HepG2 (cell line): ENCODE measurements around the gene PRSS12. TPM values are rescaled to one million over a fixed set of nuclear protein-coding genes. Genes with fewer than 3 reads are reported as not detected.

ENCODE experiments used
- ATAC-seq: fragments of 200-7000 bp; cut with Tn5 transposase; 3 replicates; pipeline ENCODE4 v1.9.1; 2020; ENCODE audit warnings: mild to moderate bottlenecking, moderate library complexity
- BruUV-seq: library from RNA; stranded (reverse); fragments of 400-500 nt; replicated peaks from 2 replicates; lab custom pipeline; 2021; lab: Mats Ljungman, UMichigan
- CTCF ChIA-PET: fragments of 300-600 bp; formaldehyde crosslinking; extraction: SDS; loops from one replicate; lab custom pipeline; 2021; ENCODE audit warnings: low total read pairs, inconsistent platforms, low intra/inter-chr PET ratio; lab: Yijun Ruan, JAX
- POLR2A ChIA-PET: fragments of 350-600 bp; sonication (Branson Sonifier 250); formaldehyde crosslinking; loops from one replicate; lab custom pipeline; 2020; ENCODE audit warnings: antibody characterized with exemption, inconsistent platforms; lab: Yijun Ruan, JAX
- DNase-seq: peaks from one replicate; pipeline ENCODE4 v3.0.0-alpha.2; 2015; ENCODE audit warnings: low spot score
- FAIRE-seq: peaks from 3 replicates; lab custom pipeline; 2011; peaks lifted over from hg19 to GRCh38; lab: Jason Lieb, UNC
- H2AFZ ChIP-seq: one replicate; pipeline ENCODE4 v1.6.1; 2011; ENCODE audit warnings: low read length, inconsistent platforms
- H3K27ac ChIP-seq: fragments of 300-600 bp; 3 replicates; pipeline ENCODE4 v1.8.0; 2011; ENCODE audit warnings: mixed run types, mild to moderate bottlenecking, mixed read lengths, low read length, inconsistent platforms; ENCODE audit not compliant: insufficient read depth; ENCODE audit errors: extremely low read length
- H3K27me3 ChIP-seq, 2 experiments: fragments of 200-600 bp in 1 of 2; 2 replicates in 1 of 2; 3 replicates in 1 of 2; pipeline versions ENCODE4 v1.6.0 to v1.8.0; 2011; ENCODE audit warnings: low read length in 2 of 2, mild to moderate bottlenecking in 2 of 2, moderate library complexity in 2 of 2, inconsistent platforms in 1 of 2; ENCODE audit not compliant: insufficient read depth in 2 of 2, control insufficient read depth in 1 of 2
- H3K36me3 ChIP-seq, 2 experiments: fragments of 200-600 bp in 1 of 2; replicated peaks in 1 of 2; 2 replicates in 1 of 2; 3 replicates in 1 of 2; pipeline versions ENCODE4 v1.5.1 to v1.8.0; 2011; ENCODE audit warnings: low read length in 2 of 2, inconsistent platforms in 1 of 2; ENCODE audit not compliant: insufficient read depth in 2 of 2, control insufficient read depth in 1 of 2
- H3K4me1 ChIP-seq: 2 replicates; pipeline ENCODE4 v1.5.1; 2012; ENCODE audit warnings: low read length, inconsistent platforms; ENCODE audit not compliant: insufficient read depth
- H3K4me2 ChIP-seq: 2 replicates; pipeline ENCODE4 v1.6.0; 2011; ENCODE audit warnings: low read depth, low read length, inconsistent platforms
- H3K4me3 ChIP-seq, 3 experiments: fragments of 200-600 bp in 1 of 3; sonication (generic), shearing (Covaris generic) in 1 of 3; replicated peaks in 1 of 3; 2 replicates each; pipeline ENCODE4 v1.5.1; 2011 to 2016; ENCODE audit warnings: low read length in 3 of 3, inconsistent platforms in 2 of 3, low read depth in 2 of 3, mild to moderate bottlenecking in 2 of 3, control low read depth in 1 of 3, mixed read lengths in 1 of 3; ENCODE audit not compliant: insufficient read depth in 1 of 3
- H3K79me2 ChIP-seq: one replicate; pipeline ENCODE4 v1.6.1; 2011; ENCODE audit warnings: low read length, inconsistent platforms; ENCODE audit not compliant: insufficient read depth
- H3K9ac ChIP-seq: 2 replicates; pipeline ENCODE4 v1.6.0; 2011; ENCODE audit warnings: mild to moderate bottlenecking, low read depth, low read length, inconsistent platforms; ENCODE audit not compliant: insufficient read depth
- H3K9me3 ChIP-seq: 2 replicates; pipeline ENCODE4 v1.5.1; 2012; ENCODE audit warnings: mild to moderate bottlenecking, low read length
- H4K20me1 ChIP-seq: 2 replicates; pipeline ENCODE4 v1.6.0; 2011; ENCODE audit warnings: inconsistent platforms, mild to moderate bottlenecking, low read length, moderate library complexity; ENCODE audit not compliant: insufficient read depth
- ARNT2 ChIP-seq: sonication (generic); formaldehyde crosslinking; IDR thresholded peaks from 2 replicates; pipeline ENCODE4 v1.8.0; 2022; ENCODE audit warnings: mild to moderate bottlenecking, low read depth, missing genetic modification reagents, moderate library complexity
- CREB1 ChIP-seq, 2 experiments: fragments of 450-650 bp in 1 of 2; IDR thresholded peaks; 2 replicates each; pipeline ENCODE4 v1.6.1; 2016 to 2017; ENCODE audit warnings: control low read depth in 1 of 2, mild to moderate bottlenecking in 1 of 2, missing compliant biosample characterization in 1 of 2, missing genetic modification characterization in 1 of 2
- EED ChIP-seq: sonication (generic); formaldehyde crosslinking; IDR thresholded peaks from 2 replicates; pipeline ENCODE4 v1.5.0; 2020; ENCODE audit warnings: mild to moderate bottlenecking, missing genetic modification reagents
- HNF4G ChIP-seq, 2 experiments: sonication (generic) in 1 of 2; formaldehyde crosslinking in 1 of 2; IDR thresholded peaks; 2 replicates each; pipeline versions ENCODE4 v1.4.0 to v1.6.1; 2011 to 2020; ENCODE audit warnings: borderline replicate concordance in 2 of 2, low read depth in 2 of 2, mild to moderate bottlenecking in 2 of 2, low read length in 1 of 2, missing genetic modification reagents in 1 of 2, moderate library complexity in 1 of 2
- NCOA5 ChIP-seq: sonication (generic); formaldehyde crosslinking; IDR thresholded peaks from 2 replicates; pipeline ENCODE4 v1.4.0; 2020; ENCODE audit warnings: missing genetic modification reagents
- PHB2 ChIP-seq: fragments of 450-650 bp; IDR thresholded peaks from 2 replicates; pipeline ENCODE4 v1.6.1; 2018; ENCODE audit not compliant: partially characterized antibody
- TCF7 ChIP-seq: sonication (generic); IDR thresholded peaks from 2 replicates; pipeline ENCODE4 v1.6.1; 2016; ENCODE audit warnings: antibody characterized with exemption, low read depth
- ZFP36L2 ChIP-seq: sonication (generic); formaldehyde crosslinking; IDR thresholded peaks from 2 replicates; pipeline ENCODE4 v1.4.0; 2020; ENCODE audit warnings: missing genetic modification reagents
- ZNF460 ChIP-seq: sonication (generic); formaldehyde crosslinking; IDR thresholded peaks from 2 replicates; pipeline ENCODE4 v1.5.1; 2020; ENCODE audit warnings: missing genetic modification reagents, mild to moderate bottlenecking, borderline replicate concordance
- ZNF543 ChIP-seq: sonication (generic); formaldehyde crosslinking; IDR thresholded peaks from 2 replicates; pipeline ENCODE4 v1.4.0; 2020; ENCODE audit warnings: mild to moderate bottlenecking, missing genetic modification reagents
- ZNF598 ChIP-seq: sonication (generic); formaldehyde crosslinking; IDR thresholded peaks from 2 replicates; pipeline ENCODE4 v1.5.1; 2020; ENCODE audit warnings: mild to moderate bottlenecking, missing genetic modification reagents, borderline replicate concordance
- ZNF615 ChIP-seq: sonication (generic); formaldehyde crosslinking; IDR thresholded peaks from 2 replicates; pipeline ENCODE4 v1.5.0; 2020; ENCODE audit warnings: mild to moderate bottlenecking, missing genetic modification reagents, borderline replicate concordance
- ZNF660 ChIP-seq: sonication (generic); formaldehyde crosslinking; IDR thresholded peaks from 2 replicates; pipeline ENCODE4 v1.5.1; 2020; ENCODE audit warnings: mild to moderate bottlenecking, low read depth, missing genetic modification reagents, borderline replicate concordance
- ZNF780A ChIP-seq: sonication (generic); formaldehyde crosslinking; IDR thresholded peaks from 2 replicates; pipeline ENCODE4 v1.8.0; 2022; ENCODE audit warnings: mild to moderate bottlenecking, missing genetic modification reagents, moderate library complexity
- WGBS: methylation state at CpG from one replicate; pipeline ENCODE4 v1.1.6; 2017; ENCODE audit warnings: low lambda C conversion rate; 5-methylcytosine and 5-hydroxymethylcytosine counted together
- in situ Hi-C: cut with HindIII; loops from 2 replicates; pipeline ENCODE4 v1.10.0; 2017; ENCODE audit warnings: low pct_unique_long_range_greater_than_20kb; ENCODE audit not compliant: extremely low pct_ligation_motif_present
- intact Hi-C: fragments of 100-400 bp; cut with micrococcal nuclease; formaldehyde crosslinking; loops from one replicate; pipeline ENCODE4 v1.10.0; 2022; ENCODE audit not compliant: unreplicated experiment
- polyA plus RNA-seq, 8 experiments: library from polyadenylated mRNA; depleted of rRNA in 3 of 8; stranded (reverse) in 7 of 8; unstranded in 1 of 8; fragments of >200 nt; fragmentation: Illumina TruSeq in 4 of 8; extraction: Trizol in 4 of 8; gene quantifications; 2 replicates each; pipeline versions ENCODE4 v1.2.1 to v1.2.3, GENCODE V29; 2011 to 2016; ENCODE audit warnings: low read depth in 4 of 8, missing spikeins in 1 of 8, mixed read lengths in 1 of 8; ENCODE audit not compliant: insufficient read depth in 1 of 8
- total RNA-seq, 5 experiments: library from RNA; depleted of rRNA; stranded (reverse); fragments of >200 nt; fragmentation: Illumina TruSeq; extraction: Trizol; gene quantifications; 2 replicates each; pipeline ENCODE4 v1.2.3, GENCODE V29; 2016; ENCODE audit warnings: low read depth in 1 of 5
- TF ChIP-seq, protein P1 (sequence below): sonication (generic); formaldehyde crosslinking; IDR thresholded peaks from 2 replicates; pipeline ENCODE4 v1.4.0; 2020; ENCODE audit warnings: missing genetic modification reagents

PRSS12 gene
- total and polyA plus RNA-seq, 2 of the 13 experiments (the other 11 are each of a cell fraction or from before 2014, with no cell fraction given) = 0.02 TPM; not detected in 1

DNA sequence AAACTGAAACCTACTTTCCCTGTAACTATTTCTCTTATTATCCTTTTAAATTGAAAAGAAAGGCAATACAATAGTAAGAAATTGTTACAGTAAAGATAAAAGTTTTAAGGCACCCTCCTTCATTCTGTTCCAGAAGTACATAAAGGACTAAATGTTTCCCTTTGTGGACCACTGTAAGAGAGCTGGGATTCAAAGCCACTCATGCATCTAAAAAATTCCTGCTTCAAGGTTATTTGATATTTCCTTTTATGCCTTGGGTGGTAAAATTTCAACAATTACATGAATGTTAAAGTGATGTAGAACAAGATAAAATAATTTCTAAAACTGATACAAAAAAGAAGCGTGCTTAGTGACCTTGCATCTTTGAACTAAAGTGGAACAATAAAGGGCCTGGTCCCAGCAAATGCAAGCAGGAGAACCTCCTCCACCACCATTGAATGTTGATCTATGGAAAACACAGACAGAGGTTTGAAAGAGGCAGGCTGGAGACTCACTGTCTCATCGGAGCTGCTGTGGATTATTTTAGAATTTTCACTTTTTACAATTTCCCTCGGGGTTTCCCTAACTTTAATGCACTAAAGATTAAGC, 42.3 kb upstream of the PRSS12 start:
- no peak overlapping the region for H3K4me2 ChIP-seq
- no peaks in the 10 kb centered on the region for H3K79me2 ChIP-seq
- ChIA-PET POLR2A (no interaction called here), CTCF (no interaction called here)
- no peak overlapping the region for H3K9ac ChIP-seq
- DNase-seq = no peak
- H3K27me3 ChIP-seq = no peaks in the 10 kb centered on the region; a peak in 2 of 5 replicates
- no TSS peak for BruUV-seq
- H4K20me1 ChIP-seq = no peaks in the 10 kb centered on the region
- no peak overlapping the region for H3K4me3 ChIP-seq
- H3K4me1 ChIP-seq = no peaks in the 10 kb centered on the region
- intact Hi-C loops (no loop called here), in situ Hi-C loops (no loop called here)
- H2AFZ ChIP-seq = no peak overlapping the region
- 3% methylated on average over 3 of the region's 3 CpGs for WGBS
- H3K36me3 ChIP-seq = no peaks in the 10 kb centered on the region
- no peak for FAIRE-seq
- no peak for ATAC-seq
- no peak for TF ChIP-seq ZNF460
- TF ChIP-seq CREB1 (IDR thresholded peaks at IDR 0.05) = no peak
- no peak for TF ChIP-seq CREB1 (CRISPR knock-in tag; IDR thresholded peaks at IDR 0.05)
- TF ChIP-seq ARNT2 (CRISPR knock-in tag) = no peak
- TF ChIP-seq HNF4G (IDR thresholded peaks at IDR 0.05; ENCODE audit: borderline replicate concordance, low read depth, low read length) = no peak
- TF ChIP-seq HNF4G (CRISPR knock-in tag; IDR thresholded peaks at IDR 0.05; ENCODE audit: borderline replicate concordance, low read depth) = no peak
- TF ChIP-seq PHB2 = no peak
- TF ChIP-seq, protein P1, sequence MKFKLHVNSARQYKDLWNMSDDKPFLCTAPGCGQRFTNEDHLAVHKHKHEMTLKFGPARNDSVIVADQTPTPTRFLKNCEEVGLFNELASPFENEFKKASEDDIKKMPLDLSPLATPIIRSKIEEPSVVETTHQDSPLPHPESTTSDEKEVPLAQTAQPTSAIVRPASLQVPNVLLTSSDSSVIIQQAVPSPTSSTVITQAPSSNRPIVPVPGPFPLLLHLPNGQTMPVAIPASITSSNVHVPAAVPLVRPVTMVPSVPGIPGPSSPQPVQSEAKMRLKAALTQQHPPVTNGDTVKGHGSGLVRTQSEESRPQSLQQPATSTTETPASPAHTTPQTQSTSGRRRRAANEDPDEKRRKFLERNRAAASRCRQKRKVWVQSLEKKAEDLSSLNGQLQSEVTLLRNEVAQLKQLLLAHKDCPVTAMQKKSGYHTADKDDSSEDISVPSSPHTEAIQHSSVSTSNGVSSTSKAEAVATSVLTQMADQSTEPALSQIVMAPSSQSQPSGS (CRISPR knock-in tag) = no peak
- TF ChIP-seq ZNF780A (CRISPR knock-in tag) = no peak
- no peak for TF ChIP-seq EED (CRISPR knock-in tag)
- TF ChIP-seq ZFP36L2 (CRISPR knock-in tag) = no peak
- no peak for TF ChIP-seq ZNF598 (CRISPR knock-in tag)
- TF ChIP-seq NCOA5 = no peak
- TF ChIP-seq ZNF543 (CRISPR knock-in tag) = no peak
- TF ChIP-seq TCF7 = no peak
- no peak for TF ChIP-seq ZNF660
- TF ChIP-seq ZNF615 (CRISPR knock-in tag) = no peak
- H3K9me3 ChIP-seq = no peaks in the 10 kb centered on the region
- H3K27ac ChIP-seq = no peak overlapping the region
